Tibial nerve (tissue), 4 donors: ENCODE results near the gene APOO. TPM values are rescaled to one million over a fixed set of nuclear protein-coding genes. Genes with fewer than 3 reads are reported as not detected.

Experiments
- DNase-seq, 2 donors: peaks; one replicate each; pipeline ENCODE4 v3.0.0-alpha.2; 2019; ENCODE audit warnings: low spot score in 2 of 2
- H3K27ac ChIP-seq, 4 donors: fragments of 200-600 bp; sonication (generic) in 3 of 4; one replicate each; pipeline ENCODE4 v1.5.1; 2017 to 2019; ENCODE audit warnings: mild to moderate bottlenecking in 1 of 4
- H3K27me3 ChIP-seq, 2 donors: fragments of 200-600 bp; sonication (generic) in 1 of 2; one replicate each; pipeline versions ENCODE4 v1.5.1 to v1.6.0; 2017 to 2019
- H3K36me3 ChIP-seq, 3 donors: fragments of 200-600 bp; sonication (generic); one replicate each; pipeline ENCODE4 v1.5.1; 2018 to 2019
- H3K4me1 ChIP-seq, 4 donors: fragments of 200-600 bp; sonication (generic) in 3 of 4; one replicate each; pipeline ENCODE4 v1.5.1; 2017 to 2019
- H3K4me3 ChIP-seq, 4 donors: fragments of 200-600 bp; sonication (generic) in 3 of 4; one replicate each; pipeline ENCODE4 v1.5.1; 2017 to 2019; ENCODE audit warnings: mild to moderate bottlenecking in 1 of 4, moderate library complexity in 1 of 4
- H3K9me3 ChIP-seq, 4 donors: fragments of 200-600 bp; sonication (generic) in 3 of 4; one replicate each; pipeline ENCODE4 v1.5.1; 2017 to 2019
- EP300 ChIP-seq, 2 donors: sonication (generic); formaldehyde crosslinking; IDR thresholded peaks; one replicate each; pipeline ENCODE4 v1.6.1; 2017; ENCODE audit warnings: antibody characterized with exemption in 2 of 2, mild to moderate bottlenecking in 1 of 2
- POLR2A ChIP-seq, 2 donors: fragments of 450-650 bp; IDR thresholded peaks; one replicate each; pipeline ENCODE4 v1.6.1; 2017; ENCODE audit warnings: antibody characterized with exemption in 2 of 2, mild to moderate bottlenecking in 2 of 2, moderate library complexity in 2 of 2
- WGBS, 2 donors: methylation state at CpG; one replicate each; pipeline ENCODE4 v1.1.5; 2018; 5-methylcytosine and 5-hydroxymethylcytosine counted together
- total RNA-seq, 4 donors: library from RNA; depleted of rRNA; stranded (reverse); fragments of >200 nt; gene quantifications; one replicate each; pipeline ENCODE4 v1.1.0, GENCODE V29; 2016
- TF ChIP-seq, protein P1 (sequence below), 5 experiments: fragments of 200-600 bp in 3 of 5; fragments of 450-650 bp in 2 of 5; sonication (generic) in 3 of 5; IDR thresholded peaks; one replicate each; pipeline ENCODE4 v1.5.1; 2016 to 2019; ENCODE audit warnings: antibody characterized with exemption in 5 of 5, mild to moderate bottlenecking in 3 of 5, moderate library complexity in 2 of 5

The APOO gene
- total RNA-seq, 4 donors from 2014 or later = 3.9 to 115 (median 9.0) TPM

DNA sequence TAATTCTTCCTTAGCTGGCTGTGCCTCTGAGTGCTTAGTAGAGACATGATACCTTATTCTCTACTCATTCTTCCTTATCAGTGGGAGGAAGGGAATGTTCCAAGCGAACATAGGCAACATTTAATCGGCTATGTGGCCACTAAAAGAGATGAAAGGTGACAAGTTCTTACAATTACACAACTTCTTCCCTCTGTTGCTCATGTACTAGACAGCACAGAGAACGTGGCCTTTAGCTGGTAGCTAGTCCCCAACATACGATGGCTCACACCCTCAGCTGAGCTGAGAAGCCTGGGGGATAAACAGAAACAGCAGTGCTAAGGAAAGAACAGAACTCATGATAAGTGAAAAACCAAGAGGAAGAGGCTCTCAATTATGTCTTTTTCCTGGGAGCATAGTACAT, 52.2 kb downstream of the APOO start:
- TF ChIP-seq POLR2A (IDR thresholded peaks at IDR 0.05) (no peak), EP300 (IDR thresholded peaks at IDR 0.05) (no peak)
- TF ChIP-seq, protein P1, sequence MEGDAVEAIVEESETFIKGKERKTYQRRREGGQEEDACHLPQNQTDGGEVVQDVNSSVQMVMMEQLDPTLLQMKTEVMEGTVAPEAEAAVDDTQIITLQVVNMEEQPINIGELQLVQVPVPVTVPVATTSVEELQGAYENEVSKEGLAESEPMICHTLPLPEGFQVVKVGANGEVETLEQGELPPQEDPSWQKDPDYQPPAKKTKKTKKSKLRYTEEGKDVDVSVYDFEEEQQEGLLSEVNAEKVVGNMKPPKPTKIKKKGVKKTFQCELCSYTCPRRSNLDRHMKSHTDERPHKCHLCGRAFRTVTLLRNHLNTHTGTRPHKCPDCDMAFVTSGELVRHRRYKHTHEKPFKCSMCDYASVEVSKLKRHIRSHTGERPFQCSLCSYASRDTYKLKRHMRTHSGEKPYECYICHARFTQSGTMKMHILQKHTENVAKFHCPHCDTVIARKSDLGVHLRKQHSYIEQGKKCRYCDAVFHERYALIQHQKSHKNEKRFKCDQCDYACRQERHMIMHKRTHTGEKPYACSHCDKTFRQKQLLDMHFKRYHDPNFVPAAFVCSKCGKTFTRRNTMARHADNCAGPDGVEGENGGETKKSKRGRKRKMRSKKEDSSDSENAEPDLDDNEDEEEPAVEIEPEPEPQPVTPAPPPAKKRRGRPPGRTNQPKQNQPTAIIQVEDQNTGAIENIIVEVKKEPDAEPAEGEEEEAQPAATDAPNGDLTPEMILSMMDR (IDR thresholded peaks at IDR 0.05) = no peak
- Histone ChIP-seq H3K4me1 (no peaks in the 10 kb centered on the region), H3K27me3 (no peaks in the 10 kb centered on the region), H3K4me3 (no peak overlapping the region), H3K27ac (no peak overlapping the region), H3K9me3 (no peaks in the 10 kb centered on the region), H3K36me3 (peaks cover 0 to 7% (median 0%) of the 10 kb centered on the region in 3 donors)
- 79 to 94% methylated on average over 4 of the region's 4 CpGs for WGBS, 2 donors
- DNase-seq = no peak

DNA sequence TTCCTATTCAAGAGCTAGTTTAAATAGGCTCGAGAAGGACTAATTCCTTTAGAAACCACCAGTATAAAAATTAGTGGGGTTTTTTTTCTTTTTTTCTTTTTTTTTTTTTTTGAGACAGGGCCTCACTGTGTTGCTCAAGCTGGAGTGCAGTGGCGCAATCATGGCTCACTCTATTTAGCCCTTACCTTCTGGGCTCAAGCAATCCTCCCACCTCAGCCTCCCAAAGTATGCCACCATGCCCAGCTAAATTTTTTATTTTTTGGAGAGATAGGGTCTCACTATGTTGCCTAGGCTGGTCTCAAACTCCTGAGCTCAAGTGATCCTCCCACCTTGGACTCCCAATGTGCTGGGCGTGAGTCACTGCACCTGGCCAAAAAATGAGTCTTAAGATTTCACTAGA, 52.8 kb downstream of the APOO start:
- Histone ChIP-seq H3K27me3 (no peaks in the 10 kb centered on the region), H3K36me3 (peaks cover 0 to 7% (median 0%) of the 10 kb centered on the region in 3 donors), H3K9me3 (no peaks in the 10 kb centered on the region), H3K27ac (no peak overlapping the region), H3K4me3 (no peak overlapping the region), H3K4me1 (no peaks in the 10 kb centered on the region)
- WGBS, 2 donors = 89% methylated on average over 3 of the region's 3 CpGs
- TF ChIP-seq POLR2A (IDR thresholded peaks at IDR 0.05) (no peak), EP300 (IDR thresholded peaks at IDR 0.05) (no peak)
- TF ChIP-seq, protein P1 (IDR thresholded peaks at IDR 0.05) = no peak
- no peak for DNase-seq

DNA sequence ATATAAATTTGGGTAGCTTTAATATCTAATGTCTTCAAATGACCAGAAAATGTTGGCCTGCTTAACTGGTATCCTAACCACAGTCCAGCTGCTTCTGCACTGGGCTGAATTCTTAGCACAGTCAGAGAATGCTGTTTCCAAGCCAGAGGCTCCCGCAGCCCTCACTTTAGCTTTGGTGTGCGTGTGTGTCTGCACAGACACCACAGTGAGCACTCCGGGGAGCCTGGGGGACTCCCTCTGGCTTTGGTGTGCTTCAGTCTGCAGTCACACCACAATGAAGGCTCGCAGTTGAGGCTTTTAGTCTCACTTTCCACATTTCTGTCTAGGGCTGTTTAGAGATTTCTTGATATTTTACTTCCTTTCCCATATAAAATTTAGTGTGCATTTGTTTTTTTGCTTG, 53.6 kb downstream of the APOO start:
- Histone ChIP-seq H3K4me1 (no peaks in the 10 kb centered on the region), H3K27me3 (no peaks in the 10 kb centered on the region), H3K27ac (no peak overlapping the region), H3K9me3 (no peaks in the 10 kb centered on the region), H3K36me3 (peaks cover 0 to 5% (median 0%) of the 10 kb centered on the region in 3 donors), H3K4me3 (no peak overlapping the region)
- no peak for DNase-seq
- TF ChIP-seq POLR2A (IDR thresholded peaks at IDR 0.05) (no peak), EP300 (IDR thresholded peaks at IDR 0.05) (no peak)
- TF ChIP-seq, protein P1 (IDR thresholded peaks at IDR 0.05) = no peak
- WGBS, 2 donors = 69 to 77% methylated on average over 3 to 4 of the region's 4 CpGs

DNA sequence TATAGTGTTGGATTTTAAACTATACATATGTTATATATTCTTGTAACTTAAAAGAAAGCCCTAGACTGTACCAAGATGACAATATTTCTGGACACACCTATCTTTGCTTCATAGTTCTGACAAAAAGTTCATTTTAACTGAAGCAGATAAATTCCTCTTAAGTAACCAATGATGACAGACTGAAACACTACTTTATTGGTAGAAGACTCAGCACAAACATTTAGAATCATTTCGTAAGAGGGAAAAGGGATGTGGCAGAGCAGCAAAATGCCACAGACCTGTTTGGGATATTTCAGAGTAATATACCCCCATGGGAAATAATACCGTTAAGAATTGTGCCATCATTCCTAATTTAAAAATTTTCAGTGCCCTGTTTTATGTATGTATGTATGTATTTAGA, 56.2 kb downstream of the APOO start:
- H3K27ac ChIP-seq = no peak overlapping the region
- peaks cover 0 to 3% (median 0%) of the 10 kb centered on the region in 3 donors for H3K36me3 ChIP-seq
- H3K9me3 ChIP-seq = no peaks in the 10 kb centered on the region
- H3K4me3 ChIP-seq = no peak overlapping the region
- 89 to 93% methylated on average over 2 of the region's 2 CpGs for WGBS, 2 donors
- TF ChIP-seq, protein P1 (IDR thresholded peaks at IDR 0.05) = no peak
- no peak for TF ChIP-seq EP300 (IDR thresholded peaks at IDR 0.05)
- no peak for TF ChIP-seq POLR2A (IDR thresholded peaks at IDR 0.05)
- H3K4me1 ChIP-seq = no peaks in the 10 kb centered on the region
- DNase-seq = no peak
- no peaks in the 10 kb centered on the region for H3K27me3 ChIP-seq

DNA sequence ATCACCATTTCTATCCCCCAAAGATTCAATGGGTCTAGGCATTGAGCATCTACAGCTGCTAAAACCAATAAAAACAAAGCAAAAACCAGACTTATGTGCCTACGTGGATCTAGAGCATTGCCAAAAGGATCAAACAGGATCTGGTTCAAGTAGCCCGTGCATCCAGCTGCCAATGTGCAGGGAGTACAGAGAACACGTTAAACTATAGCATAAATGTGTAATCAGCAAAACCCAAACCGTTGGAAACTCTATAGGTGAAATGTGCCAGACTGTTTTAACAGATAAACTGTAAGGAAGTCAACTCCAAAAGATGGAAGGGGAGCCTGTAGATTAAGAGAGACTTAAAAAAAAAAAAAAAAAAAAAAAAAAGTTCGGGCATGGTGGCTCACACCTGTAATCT, 58.5 kb downstream of the APOO start:
- H3K27ac ChIP-seq = no peak overlapping the region
- no peaks in the 10 kb centered on the region for H3K9me3 ChIP-seq
- 89 to 96% methylated on average over 5 of the region's 5 CpGs for WGBS, 2 donors
- H3K36me3 ChIP-seq = peaks cover 0 to 3% (median 0%) of the 10 kb centered on the region in 3 donors
- TF ChIP-seq, protein P1 (IDR thresholded peaks at IDR 0.05) = no peak
- TF ChIP-seq EP300 (IDR thresholded peaks at IDR 0.05) (no peak), POLR2A (IDR thresholded peaks at IDR 0.05) (no peak)
- no peak overlapping the region for H3K4me3 ChIP-seq
- H3K27me3 ChIP-seq = no peaks in the 10 kb centered on the region
- DNase-seq = no peak
- peaks cover 0 to 3% (median 0%) of the 10 kb centered on the region in 4 donors for H3K4me1 ChIP-seq
